ENCODE measurements around the gene ZBTB48.

Gene ZBTB48

DNA sequence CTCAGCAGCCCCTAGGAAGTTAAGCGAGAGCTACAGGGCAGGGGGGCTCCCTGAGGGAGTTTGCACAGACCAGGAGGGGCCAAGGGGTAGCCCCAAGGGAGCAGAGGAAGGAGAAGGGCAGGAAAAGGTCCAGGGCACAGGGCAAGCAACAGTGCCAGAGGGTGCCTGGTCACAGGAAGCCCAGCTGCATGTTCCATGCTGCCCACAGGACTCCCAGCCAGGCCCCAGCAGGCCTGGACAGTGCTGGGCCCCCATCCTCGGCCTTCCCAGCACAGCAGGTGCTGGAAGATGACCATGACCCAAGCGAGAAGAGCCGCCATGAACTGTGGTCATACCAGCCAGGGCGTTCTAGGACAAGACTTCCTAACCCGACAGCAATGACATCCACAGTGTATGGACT is 11.8 kb downstream of the ZBTB48 start:
- TF ChIP-seq, protein P1, sequence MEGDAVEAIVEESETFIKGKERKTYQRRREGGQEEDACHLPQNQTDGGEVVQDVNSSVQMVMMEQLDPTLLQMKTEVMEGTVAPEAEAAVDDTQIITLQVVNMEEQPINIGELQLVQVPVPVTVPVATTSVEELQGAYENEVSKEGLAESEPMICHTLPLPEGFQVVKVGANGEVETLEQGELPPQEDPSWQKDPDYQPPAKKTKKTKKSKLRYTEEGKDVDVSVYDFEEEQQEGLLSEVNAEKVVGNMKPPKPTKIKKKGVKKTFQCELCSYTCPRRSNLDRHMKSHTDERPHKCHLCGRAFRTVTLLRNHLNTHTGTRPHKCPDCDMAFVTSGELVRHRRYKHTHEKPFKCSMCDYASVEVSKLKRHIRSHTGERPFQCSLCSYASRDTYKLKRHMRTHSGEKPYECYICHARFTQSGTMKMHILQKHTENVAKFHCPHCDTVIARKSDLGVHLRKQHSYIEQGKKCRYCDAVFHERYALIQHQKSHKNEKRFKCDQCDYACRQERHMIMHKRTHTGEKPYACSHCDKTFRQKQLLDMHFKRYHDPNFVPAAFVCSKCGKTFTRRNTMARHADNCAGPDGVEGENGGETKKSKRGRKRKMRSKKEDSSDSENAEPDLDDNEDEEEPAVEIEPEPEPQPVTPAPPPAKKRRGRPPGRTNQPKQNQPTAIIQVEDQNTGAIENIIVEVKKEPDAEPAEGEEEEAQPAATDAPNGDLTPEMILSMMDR (conservative IDR thresholded peaks at IDR 0.05; ENCODE audit: low read depth, low read length), result no peak
- H3K4me3 ChIP-seq (ENCODE audit: low read length), result no peak overlapping the region
- DNase-seq (ENCODE audit: low read depth), result no peak

DNA sequence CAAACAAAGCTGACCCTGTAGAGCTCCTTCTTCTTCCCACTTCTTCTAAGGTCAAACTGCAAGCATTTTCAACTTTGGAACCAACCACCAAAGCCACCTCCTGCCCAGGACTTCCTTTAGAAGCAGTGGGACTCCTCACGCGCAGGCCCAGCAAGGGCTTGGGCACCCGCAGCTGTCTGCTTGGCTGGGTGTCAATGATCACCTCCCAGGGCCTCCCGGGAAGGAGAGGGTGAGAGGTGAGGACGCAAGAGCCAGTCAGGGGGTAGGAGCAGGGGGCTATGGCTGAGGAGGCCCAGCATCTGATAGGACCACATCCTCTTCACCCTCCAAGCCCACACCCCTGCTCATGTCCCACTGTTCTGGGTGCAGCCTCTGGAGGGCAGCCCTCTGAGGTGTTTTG is 12.6 kb downstream of the ZBTB48 start:
- TF ChIP-seq, protein P1 (conservative IDR thresholded peaks at IDR 0.05; ENCODE audit: low read depth, low read length), result no peak
- no peak for DNase-seq (ENCODE audit: low read depth)
- no peak overlapping the region for H3K4me3 ChIP-seq (ENCODE audit: low read length)

- TF ChIP-seq, protein P1 (conservative IDR thresholded peaks at IDR 0.05; ENCODE audit: low read depth, low read length), result no peak
- no peak for DNase-seq (ENCODE audit: low read depth)
- H3K4me3 ChIP-seq (ENCODE audit: low read length), result no peak overlapping the region
Observed at GRCh38 chr1:6592865-6593593, 13.2 kb downstream of the ZBTB48 start.

- TF ChIP-seq, protein P1 (conservative IDR thresholded peaks at IDR 0.05; ENCODE audit: low read depth, low read length), result no peak
- H3K4me3 ChIP-seq (ENCODE audit: low read length), result no peak overlapping the region
- no peak for DNase-seq (ENCODE audit: low read depth)
Observed at GRCh38 chr1:6593810-6594209, 14.0 kb downstream of the ZBTB48 start.

DNA sequence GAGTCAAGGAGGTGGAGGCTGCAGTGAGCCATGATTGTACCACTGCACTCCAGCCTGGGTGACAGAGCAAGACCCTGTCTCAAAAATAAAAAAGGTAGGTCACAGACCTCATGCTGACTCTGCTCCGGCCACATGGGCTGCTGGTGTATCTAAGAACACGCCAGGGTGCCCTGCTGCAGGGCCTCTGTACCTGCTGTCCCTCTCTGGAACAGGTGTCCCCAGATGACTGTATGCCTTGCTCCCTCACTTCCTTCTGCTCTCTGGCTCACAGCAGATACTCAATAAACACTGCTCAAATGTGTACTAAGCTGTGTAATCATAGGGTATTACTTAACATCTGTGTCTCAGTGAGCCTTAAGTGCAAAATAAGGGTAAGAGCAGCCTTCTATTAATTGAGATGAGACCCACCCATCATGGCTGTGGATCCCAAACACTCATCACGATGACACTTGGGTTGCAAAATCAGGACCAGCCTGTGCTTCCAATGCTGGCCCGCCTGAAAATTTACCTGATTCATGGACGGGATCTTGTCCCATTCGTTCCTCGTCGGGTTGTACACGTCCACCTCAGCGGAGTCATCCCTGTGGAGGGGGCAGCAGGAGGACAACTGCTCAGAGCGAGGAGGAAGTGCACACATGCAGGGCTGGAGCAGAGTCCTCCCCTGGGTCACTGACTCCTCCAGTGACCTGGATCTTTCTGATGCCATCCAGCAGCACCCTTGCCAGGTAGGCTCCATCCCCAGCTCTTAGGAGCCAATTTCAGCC is 15.4 kb downstream of the ZBTB48 start:
- no peak for DNase-seq (ENCODE audit: low read depth)
- TF ChIP-seq, protein P1 (conservative IDR thresholded peaks at IDR 0.05; ENCODE audit: low read depth, low read length), result no peak

DNA sequence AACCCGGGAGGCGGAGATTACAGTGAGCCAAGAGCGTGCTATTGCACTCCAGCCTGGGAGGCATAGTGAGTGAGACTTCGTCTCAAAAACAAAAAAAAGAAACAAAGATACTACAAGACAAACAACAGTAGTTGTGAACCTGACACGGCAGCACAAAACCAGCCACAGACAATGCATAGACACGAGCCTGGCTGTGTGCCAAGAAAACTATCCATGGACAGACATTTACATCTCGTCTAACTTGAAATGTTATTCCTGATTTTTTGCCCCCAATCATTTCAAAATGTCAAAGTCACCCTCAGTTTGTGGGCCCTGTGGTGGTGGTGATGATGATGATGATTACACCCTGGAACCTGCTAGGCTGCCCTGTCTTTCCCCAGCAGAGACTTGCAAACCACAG is 16.6 kb downstream of the ZBTB48 start:
- DNase-seq (ENCODE audit: low read depth), result no peak
- TF ChIP-seq, protein P1 (conservative IDR thresholded peaks at IDR 0.05; ENCODE audit: low read depth, low read length), result no peak
- no peak overlapping the region for H3K4me3 ChIP-seq (ENCODE audit: low read length)

More for the DNA sequence above, 15.4 kb downstream of the ZBTB48 start:
- H3K4me3 ChIP-seq (ENCODE audit: low read length), result no peak overlapping the region

All from retinal pigment epithelial cell (primary cell).